OCI-LY1 (cell line): ENCODE data around the gene ZNF208.

Experiments
- CTCF ChIP-seq: fragments of 200-600 bp; sonication (generic), shearing (Covaris generic); IDR thresholded peaks from 2 replicates; pipeline ENCODE4 v1.5.1; 2017; ENCODE audit warnings: mild to moderate bottlenecking, antibody characterized with exemption, low read length, moderate library complexity, mixed read lengths
- EZH2 ChIP-seq: fragments of 200-600 bp; sonication (generic), shearing (Covaris generic); IDR thresholded peaks from 2 replicates; pipeline ENCODE4 v1.8.0; 2017; ENCODE audit warnings: borderline replicate concordance, mixed run types, mild to moderate bottlenecking, antibody characterized with exemption, low read length, moderate library complexity, mixed read lengths

- TF ChIP-seq CTCF (no peak), EZH2 (no peak)
Observed at GRCh38 chr19:21900401-21900800, 110.3 kb downstream of the ZNF208 start.
